ENCODE data around the gene ABHD1. TPM values are rescaled to one million over a fixed set of nuclear protein-coding genes. Genes with fewer than 3 reads are reported as not detected.
"Not testable (repeated sequence)": the region's sequence is repeated elsewhere in the genome, so short reads cannot be mapped to it uniquely, and the experiment has no call there.

The ABHD1 gene
- total RNA-seq, 1 experiment from 2014 or later, result 2.4 TPM

GRCh38 chr2:27099334-27099955 lies 24.2 kb upstream of the ABHD1 start:
- no peaks in the 10 kb centered on the region for H3K27me3 ChIP-seq (ENCODE audit: low read length)

DNA sequence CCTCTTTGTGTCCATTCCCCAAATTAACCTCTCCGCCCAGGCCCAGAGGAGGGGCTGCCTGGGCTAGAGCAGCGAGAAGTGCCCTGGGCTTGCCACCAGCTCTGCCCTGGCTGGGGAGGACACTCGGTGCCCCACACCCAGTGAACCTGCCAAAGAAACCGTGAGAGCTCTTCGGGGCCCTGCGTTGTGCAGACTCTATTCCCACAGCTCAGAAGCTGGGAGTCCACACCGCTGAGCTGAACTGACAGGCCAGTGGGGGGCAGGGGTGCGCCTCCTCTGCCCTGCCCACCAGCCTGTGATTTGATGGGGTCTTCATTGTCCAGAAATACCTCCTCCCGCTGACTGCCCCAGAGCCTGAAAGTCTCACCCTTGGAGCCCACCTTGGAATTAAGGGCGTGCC lies 23.6 kb upstream of the ABHD1 start:
- no peaks in the 10 kb centered on the region for H3K79me2 ChIP-seq (ENCODE audit: low read length)
- H3K36me3 ChIP-seq (ENCODE audit: insufficient read depth, low read length), result no peaks in the 10 kb centered on the region
- no peaks in the 10 kb centered on the region for H3K27me3 ChIP-seq (ENCODE audit: low read length)
- no peak overlapping the region for H3K9ac ChIP-seq (ENCODE audit: low read length)
- no peak overlapping the region for H3K4me3 ChIP-seq (ENCODE audit: low read length)
- H3K4me1 ChIP-seq (ENCODE audit: low read length), result peaks cover 8% of the 10 kb centered on the region
- H3K9me3 ChIP-seq (ENCODE audit: low read length), result no peaks in the 10 kb centered on the region
- DNase-seq, result no peak
- H3K27ac ChIP-seq (ENCODE audit: low read length), result no peak overlapping the region
- no peak overlapping the region for H3K4me2 ChIP-seq (ENCODE audit: low read depth, low read length, poor library complexity, severe bottlenecking)
- H4K20me1 ChIP-seq (ENCODE audit: insufficient read depth, low read depth, low read length), result no peaks in the 10 kb centered on the region
- no peak overlapping the region for H2AFZ ChIP-seq (ENCODE audit: low read length)
- no peaks in the 10 kb centered on the region for H3K9me2 ChIP-seq (replicated peaks; ENCODE audit: insufficient read depth, low read length)

More at GRCh38 chr2:27099334-27099955, 24.2 kb upstream of the ABHD1 start:
- Histone ChIP-seq H3K4me2 (ENCODE audit: low read depth, low read length, poor library complexity, severe bottlenecking) (no peak overlapping the region), H2AFZ (ENCODE audit: low read length) (no peak overlapping the region), H3K9ac (ENCODE audit: low read length) (no peak overlapping the region), H3K36me3 (ENCODE audit: insufficient read depth, low read length) (no peaks in the 10 kb centered on the region), H4K20me1 (ENCODE audit: insufficient read depth, low read depth, low read length) (no peaks in the 10 kb centered on the region), H3K4me3 (ENCODE audit: low read length) (no peak overlapping the region), H3K9me3 (ENCODE audit: low read length) (no peaks in the 10 kb centered on the region), H3K9me2 (replicated peaks; ENCODE audit: insufficient read depth, low read length) (no peaks in the 10 kb centered on the region), H3K4me1 (ENCODE audit: low read length) (peaks cover 8% of the 10 kb centered on the region), H3K27ac (ENCODE audit: low read length) (no peak overlapping the region), H3K79me2 (ENCODE audit: low read length) (no peaks in the 10 kb centered on the region)
- no peak for DNase-seq

- no peaks in the 10 kb centered on the region for H3K36me3 ChIP-seq (ENCODE audit: insufficient read depth, low read length)
- no peaks in the 10 kb centered on the region for H3K9me2 ChIP-seq (replicated peaks; ENCODE audit: insufficient read depth, low read length)
- H3K4me1 ChIP-seq (ENCODE audit: low read length), result no peaks in the 10 kb centered on the region
- H3K9ac ChIP-seq (ENCODE audit: low read length), result no peak overlapping the region
- H2AFZ ChIP-seq (ENCODE audit: low read length), result no peak overlapping the region
- H3K4me2 ChIP-seq (ENCODE audit: low read depth, low read length, poor library complexity, severe bottlenecking), result no peak overlapping the region
- H3K4me3 ChIP-seq (ENCODE audit: low read length), result no peak overlapping the region
- no peaks in the 10 kb centered on the region for H4K20me1 ChIP-seq (ENCODE audit: insufficient read depth, low read depth, low read length)
- H3K27me3 ChIP-seq (ENCODE audit: low read length), result no peaks in the 10 kb centered on the region
- H3K27ac ChIP-seq (ENCODE audit: low read length), result no peak overlapping the region
- DNase-seq, result no peak
- H3K79me2 ChIP-seq (ENCODE audit: low read length), result no peaks in the 10 kb centered on the region
- H3K9me3 ChIP-seq (ENCODE audit: low read length), result no peaks in the 10 kb centered on the region
These were observed 21.3 kb upstream of the ABHD1 start for GRCh38 chr2:27102329-27102728.

GRCh38 chr2:27105981-27106380 lies 17.6 kb upstream of the ABHD1 start:
- H3K79me2 ChIP-seq (ENCODE audit: low read length), result no peaks in the 10 kb centered on the region
- no peaks in the 10 kb centered on the region for H3K36me3 ChIP-seq (ENCODE audit: insufficient read depth, low read length)
- H3K9ac ChIP-seq (ENCODE audit: low read length), result no peak overlapping the region
- no peaks in the 10 kb centered on the region for H3K9me2 ChIP-seq (replicated peaks; ENCODE audit: insufficient read depth, low read length)
- H3K4me3 ChIP-seq (ENCODE audit: low read length), result no peak overlapping the region
- no peak overlapping the region for H3K4me2 ChIP-seq (ENCODE audit: low read depth, low read length, poor library complexity, severe bottlenecking)
- no peaks in the 10 kb centered on the region for H3K27me3 ChIP-seq (ENCODE audit: low read length)
- no peak overlapping the region for H3K27ac ChIP-seq (ENCODE audit: low read length)
- no peaks in the 10 kb centered on the region for H3K4me1 ChIP-seq (ENCODE audit: low read length)
- no peaks in the 10 kb centered on the region for H4K20me1 ChIP-seq (ENCODE audit: insufficient read depth, low read depth, low read length)
- H2AFZ ChIP-seq (ENCODE audit: low read length), result no peak overlapping the region
- DNase-seq, result no peak
- H3K9me3 ChIP-seq (ENCODE audit: low read length), result no peaks in the 10 kb centered on the region

- Histone ChIP-seq H2AFZ (ENCODE audit: low read length) (no peak overlapping the region), H3K9ac (ENCODE audit: low read length) (no peak overlapping the region), H3K4me2 (ENCODE audit: low read depth, low read length, poor library complexity, severe bottlenecking) (no peak overlapping the region), H3K27ac (ENCODE audit: low read length) (no peak overlapping the region), H3K9me3 (ENCODE audit: low read length) (no peaks in the 10 kb centered on the region), H3K36me3 (ENCODE audit: insufficient read depth, low read length) (no peaks in the 10 kb centered on the region), H3K9me2 (replicated peaks; ENCODE audit: insufficient read depth, low read length) (no peaks in the 10 kb centered on the region), H4K20me1 (ENCODE audit: insufficient read depth, low read depth, low read length) (no peaks in the 10 kb centered on the region), H3K27me3 (ENCODE audit: low read length) (no peaks in the 10 kb centered on the region), H3K4me1 (ENCODE audit: low read length) (no peaks in the 10 kb centered on the region), H3K79me2 (ENCODE audit: low read length) (no peaks in the 10 kb centered on the region), H3K4me3 (ENCODE audit: low read length) (no peak overlapping the region)
- DNase-seq, result no peak
These were observed 15.4 kb upstream of the ABHD1 start for GRCh38 chr2:27108221-27108620.

DNA sequence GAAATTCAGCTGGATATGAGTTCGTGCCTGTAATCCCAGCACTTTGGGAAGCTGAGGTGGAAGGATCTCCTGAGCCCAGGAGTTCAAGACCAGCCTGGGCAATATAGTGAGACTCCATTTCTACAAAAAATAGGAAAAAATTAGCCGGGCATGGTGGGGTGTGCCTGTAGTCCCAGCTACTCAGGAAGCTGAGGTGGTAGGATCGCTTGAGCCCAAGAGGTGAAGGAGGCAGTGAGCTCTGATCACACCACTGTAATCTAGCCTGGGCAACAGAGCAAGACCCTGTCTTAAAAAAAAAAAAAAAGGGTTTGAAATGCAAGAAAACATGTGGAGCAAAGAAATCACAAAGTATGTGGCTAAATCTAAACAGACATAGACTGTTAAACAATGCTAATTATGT lies 14.5 kb upstream of the ABHD1 start:
- H3K4me1 ChIP-seq (ENCODE audit: low read length), result no peaks in the 10 kb centered on the region
- no peak overlapping the region for H3K9ac ChIP-seq (ENCODE audit: low read length)

GRCh38 chr2:27110603-27111352 lies 12.8 kb upstream of the ABHD1 start:
- DNase-seq; H3K4me2 ChIP-seq (ENCODE audit: low read depth, low read length, poor library complexity, severe bottlenecking); H3K9ac ChIP-seq (ENCODE audit: low read length); H3K9me2 ChIP-seq (replicated peaks; ENCODE audit: insufficient read depth, low read length); H3K9me3 ChIP-seq (ENCODE audit: low read length); H3K36me3 ChIP-seq (ENCODE audit: insufficient read depth, low read length); H3K4me1 ChIP-seq (ENCODE audit: low read length); H3K79me2 ChIP-seq (ENCODE audit: low read length); H3K4me3 ChIP-seq (ENCODE audit: low read length); H3K27ac ChIP-seq (ENCODE audit: low read length); H2AFZ ChIP-seq (ENCODE audit: low read length); H4K20me1 ChIP-seq (ENCODE audit: insufficient read depth, low read depth, low read length); H3K27me3 ChIP-seq (ENCODE audit: low read length): not testable (repeated sequence)

More for the DNA sequence above, 14.5 kb upstream of the ABHD1 start:
- Histone ChIP-seq H3K4me2 (ENCODE audit: low read depth, low read length, poor library complexity, severe bottlenecking) (no peak overlapping the region), H3K79me2 (ENCODE audit: low read length) (no peaks in the 10 kb centered on the region), H2AFZ (ENCODE audit: low read length) (no peak overlapping the region), H4K20me1 (ENCODE audit: insufficient read depth, low read depth, low read length) (no peaks in the 10 kb centered on the region), H3K9me2 (replicated peaks; ENCODE audit: insufficient read depth, low read length) (no peaks in the 10 kb centered on the region), H3K27me3 (ENCODE audit: low read length) (no peaks in the 10 kb centered on the region), H3K27ac (ENCODE audit: low read length) (no peak overlapping the region), H3K9me3 (ENCODE audit: low read length) (no peaks in the 10 kb centered on the region), H3K4me3 (ENCODE audit: low read length) (no peak overlapping the region), H3K36me3 (ENCODE audit: insufficient read depth, low read length) (no peaks in the 10 kb centered on the region)
- no peak for DNase-seq

DNA sequence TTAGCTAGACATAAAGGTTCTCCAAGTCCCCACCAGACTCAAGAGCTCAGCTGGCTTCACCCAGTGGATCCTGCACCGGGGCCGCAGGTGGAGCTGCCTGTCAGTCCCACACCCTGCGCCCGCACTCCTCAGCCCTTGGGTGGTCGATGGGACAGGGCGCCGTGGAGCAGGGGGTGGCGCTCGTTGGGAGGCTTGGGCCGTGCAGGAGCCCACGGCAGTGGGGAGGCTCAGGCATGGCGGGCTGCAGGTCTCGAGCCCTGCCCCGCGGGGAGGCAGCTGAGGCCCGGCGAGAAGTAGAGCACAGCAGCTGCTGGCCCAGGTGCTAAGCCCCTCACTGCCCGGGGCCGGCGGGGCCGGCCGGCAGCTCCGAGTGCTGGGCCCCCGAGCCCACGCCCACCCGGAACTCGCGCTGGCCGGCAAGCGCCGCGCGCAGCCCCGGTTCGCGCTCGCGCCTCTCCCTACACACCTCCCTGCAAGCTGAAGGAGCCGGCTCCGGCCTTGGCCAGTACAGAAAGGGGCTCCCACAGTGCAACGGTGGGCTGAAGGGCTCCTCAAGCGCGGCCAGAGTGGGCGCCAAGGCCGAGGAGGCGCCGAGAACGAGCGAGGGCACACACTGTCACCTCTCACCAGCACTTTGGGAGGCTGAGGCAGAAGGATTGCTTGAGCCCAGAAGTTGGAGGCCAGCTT lies 12.1 kb upstream of the ABHD1 start:
- not testable (repeated sequence) for H2AFZ ChIP-seq (ENCODE audit: low read length); H3K9me2 ChIP-seq (replicated peaks; ENCODE audit: insufficient read depth, low read length); H3K27ac ChIP-seq (ENCODE audit: low read length); H3K4me3 ChIP-seq (ENCODE audit: low read length); H3K36me3 ChIP-seq (ENCODE audit: insufficient read depth, low read length); H3K4me1 ChIP-seq (ENCODE audit: low read length); H3K9ac ChIP-seq (ENCODE audit: low read length); H3K9me3 ChIP-seq (ENCODE audit: low read length); H3K27me3 ChIP-seq (ENCODE audit: low read length); H3K4me2 ChIP-seq (ENCODE audit: low read depth, low read length, poor library complexity, severe bottlenecking); H3K79me2 ChIP-seq (ENCODE audit: low read length); DNase-seq; H4K20me1 ChIP-seq (ENCODE audit: insufficient read depth, low read depth, low read length)

Measured in Karpas-422 (cell line).